Testis (tissue), 3 donors: ENCODE measurements around the gene ACSM6. TPM values are rescaled to one million over a fixed set of nuclear protein-coding genes. Genes with fewer than 3 reads are reported as not detected.

Source experiments
- DNase-seq: peaks from one replicate; pipeline ENCODE4 v3.0.0-alpha.2; 2019
- H3K27ac ChIP-seq, 2 donors: fragments of 200-600 bp; sonication (generic); one replicate each; pipeline ENCODE4 v1.5.1; 2019
- H3K27me3 ChIP-seq: fragments of 200-600 bp; sonication (generic); one replicate; pipeline ENCODE4 v1.5.1; 2019
- H3K36me3 ChIP-seq: fragments of 200-600 bp; sonication (generic); one replicate; pipeline ENCODE4 v1.5.1; 2017; ENCODE audit warnings: low read depth; ENCODE audit errors: missing control alignments
- H3K4me1 ChIP-seq: fragments of 200-600 bp; sonication (generic); one replicate; pipeline ENCODE4 v1.5.1; 2019
- H3K4me3 ChIP-seq, 2 donors: fragments of 200-600 bp; sonication (generic); one replicate each; pipeline ENCODE4 v1.5.1; 2017 to 2019
- H3K9me3 ChIP-seq: fragments of 200-600 bp; sonication (generic); one replicate; pipeline ENCODE4 v1.5.1; 2017
- CTCF ChIP-seq, 3 experiments: fragments of 450-650 bp in 2 of 3; fragments of 200-600 bp in 1 of 3; sonication (generic) in 1 of 3; IDR thresholded peaks; one replicate each; pipeline ENCODE4 v1.5.1; 2016 to 2019; ENCODE audit warnings: antibody characterized with exemption in 3 of 3, mild to moderate bottlenecking in 2 of 3, moderate library complexity in 1 of 3
- POLR2A ChIP-seq: fragments of 450-650 bp; IDR thresholded peaks from one replicate; pipeline ENCODE4 v1.6.1; 2017; ENCODE audit warnings: antibody characterized with exemption, mild to moderate bottlenecking, moderate library complexity
- WGBS, 2 donors: methylation state at CpG; one replicate each; pipeline ENCODE4 v1.1.5; 2018; 5-methylcytosine and 5-hydroxymethylcytosine counted together
- intact Hi-C: fragments of 100-400 bp; cut with DNase I; formaldehyde crosslinking; loops from one replicate; pipeline ENCODE4 v1.15.1; 2023; ENCODE audit warnings: low total_unique reads
- polyA plus RNA-seq: library from polyadenylated mRNA; stranded (reverse); fragments of 350-450 nt; fragmentation: Illumina TruSeq; extraction: RNeasy Lipid Tissue Mini Kit (QIAGEN cat#74804); gene quantifications from one replicate; pipeline ENCODE4 v1.2.3, GENCODE V29; 2014; ENCODE audit warnings: low read depth, low replicate concordance; ENCODE audit not compliant: insufficient read depth
- total RNA-seq, 2 donors: library from RNA; depleted of rRNA; stranded (reverse); fragments of >200 nt; gene quantifications; one replicate each; pipeline ENCODE4 v1.2.3, GENCODE V29; 2016

ACSM6 gene
- total and polyA plus RNA-seq, 3 donors from 2014 or later, result not detected

GRCh38 chr10:95181726-95182125 is 12.3 kb upstream of the ACSM6 start:
- no peak for DNase-seq
- intact Hi-C loops, result no loop called here
- 61 to 69% methylated on average over 2 of the region's 2 CpGs for WGBS, 2 donors

GRCh38 chr10:95183271-95184230 is 10.5 kb upstream of the ACSM6 start:
- Histone ChIP-seq H3K4me3 (peak overlapping the region; percentile 51 to 74), H3K4me1 (no peaks in the 10 kb centered on the region), H3K36me3 (no peaks in the 10 kb centered on the region), H3K9me3 (no peaks in the 10 kb centered on the region), H3K27ac (peak overlapping the region; percentile 76 to 84), H3K27me3 (no peaks in the 10 kb centered on the region)
- intact Hi-C loops, result no loop called here
- TF ChIP-seq POLR2A (no peak), CTCF (IDR thresholded peaks at IDR 0.05) (peak; percentile 55 to 91 (median 58))
- WGBS, 2 donors, result 5% methylated on average over 19 to 57 of the region's 85 CpGs
- DNase-seq, result peak; percentile 92

More at GRCh38 chr10:95181726-95182125, 12.3 kb upstream of the ACSM6 start:
- Histone ChIP-seq H3K4me3 (no peak overlapping the region), H3K27me3 (no peaks in the 10 kb centered on the region), H3K27ac (no peak overlapping the region), H3K4me1 (no peaks in the 10 kb centered on the region), H3K9me3 (no peaks in the 10 kb centered on the region), H3K36me3 (no peaks in the 10 kb centered on the region)
- no peak for TF ChIP-seq POLR2A
- TF ChIP-seq CTCF (IDR thresholded peaks at IDR 0.05), result no peak

GRCh38 chr10:95187617-95188016 is 6.4 kb upstream of the ACSM6 start:
- no peaks in the 10 kb centered on the region for H3K4me1 ChIP-seq
- H3K27ac ChIP-seq, result no peak overlapping the region
- no peaks in the 10 kb centered on the region for H3K27me3 ChIP-seq
- DNase-seq, result no peak
- WGBS, 2 donors, result 79 to 86% methylated on average over 3 of the region's 3 CpGs
- no peak overlapping the region for H3K4me3 ChIP-seq
- TF ChIP-seq POLR2A (no peak), CTCF (IDR thresholded peaks at IDR 0.05) (no peak)
- H3K36me3 ChIP-seq, result no peaks in the 10 kb centered on the region
- intact Hi-C loops, result no loop called here
- H3K9me3 ChIP-seq, result no peaks in the 10 kb centered on the region

- no peaks in the 10 kb centered on the region for H3K4me1 ChIP-seq
- no peaks in the 10 kb centered on the region for H3K27me3 ChIP-seq
- no peaks in the 10 kb centered on the region for H3K9me3 ChIP-seq
- no peak overlapping the region for H3K4me3 ChIP-seq
- intact Hi-C loops, result no loop called here
- no peak for DNase-seq
- H3K36me3 ChIP-seq, result no peaks in the 10 kb centered on the region
- no peak overlapping the region for H3K27ac ChIP-seq
- TF ChIP-seq POLR2A (no peak), CTCF (IDR thresholded peaks at IDR 0.05) (no peak)
Observed at GRCh38 chr10:95188593-95188992, 5.4 kb upstream of the ACSM6 start.

- no peak for TF ChIP-seq POLR2A
- TF ChIP-seq CTCF (IDR thresholded peaks at IDR 0.05), result no peak
- Histone ChIP-seq H3K4me1 (no peaks in the 10 kb centered on the region), H3K36me3 (no peaks in the 10 kb centered on the region), H3K9me3 (no peaks in the 10 kb centered on the region), H3K27me3 (no peaks in the 10 kb centered on the region), H3K4me3 (no peak overlapping the region), H3K27ac (no peak overlapping the region)
- intact Hi-C loops, result no loop called here
- no peak for DNase-seq
- WGBS, 2 donors, result 62 to 75% methylated on average over 3 of the region's 3 CpGs
Observed at GRCh38 chr10:95196046-95196445, 2.0 kb downstream of the ACSM6 start.
